ENCODE measurements around the gene G3BP2. TPM values are rescaled to one million over a fixed set of nuclear protein-coding genes. Genes with fewer than 3 reads are reported as not detected.
"Not testable (repeated sequence)": the region's sequence is repeated elsewhere in the genome, so short reads cannot be mapped to it uniquely, and the experiment has no call there.

Gene G3BP2
- total RNA-seq, 2 experiments from 2014 or later = 185 to 197 TPM

- intact Hi-C loops (cut with micrococcal nuclease) = loop anchor here (1.0 to 2.0 kb wide), 2 partner anchors 17 to 52 kb away; partner anchors contain the start of gene USO1
- no peak for ATAC-seq
- no peaks in the 10 kb centered on the region for H3K9me3 Mint-ChIP-seq
- H3K27me3 Mint-ChIP-seq = no peaks in the 10 kb centered on the region
- TF ChIP-seq, protein P1, sequence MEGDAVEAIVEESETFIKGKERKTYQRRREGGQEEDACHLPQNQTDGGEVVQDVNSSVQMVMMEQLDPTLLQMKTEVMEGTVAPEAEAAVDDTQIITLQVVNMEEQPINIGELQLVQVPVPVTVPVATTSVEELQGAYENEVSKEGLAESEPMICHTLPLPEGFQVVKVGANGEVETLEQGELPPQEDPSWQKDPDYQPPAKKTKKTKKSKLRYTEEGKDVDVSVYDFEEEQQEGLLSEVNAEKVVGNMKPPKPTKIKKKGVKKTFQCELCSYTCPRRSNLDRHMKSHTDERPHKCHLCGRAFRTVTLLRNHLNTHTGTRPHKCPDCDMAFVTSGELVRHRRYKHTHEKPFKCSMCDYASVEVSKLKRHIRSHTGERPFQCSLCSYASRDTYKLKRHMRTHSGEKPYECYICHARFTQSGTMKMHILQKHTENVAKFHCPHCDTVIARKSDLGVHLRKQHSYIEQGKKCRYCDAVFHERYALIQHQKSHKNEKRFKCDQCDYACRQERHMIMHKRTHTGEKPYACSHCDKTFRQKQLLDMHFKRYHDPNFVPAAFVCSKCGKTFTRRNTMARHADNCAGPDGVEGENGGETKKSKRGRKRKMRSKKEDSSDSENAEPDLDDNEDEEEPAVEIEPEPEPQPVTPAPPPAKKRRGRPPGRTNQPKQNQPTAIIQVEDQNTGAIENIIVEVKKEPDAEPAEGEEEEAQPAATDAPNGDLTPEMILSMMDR (IDR thresholded peaks at IDR 0.05) = no peak
- peak overlapping the region; percentile 99 for H3K27ac Mint-ChIP-seq
- ChIA-PET CTCF (interaction anchor here (0.8 to 4.7 kb wide), 6 partner anchors 12 to 52 kb away, joined by 3 to 36 read pairs (median 4); partner anchors contain the start of gene USO1), POLR2A (interaction anchor here (0.7 to 7.6 kb wide), 11 partner anchors 8 to 157 kb away, joined by 3 to 50 read pairs (median 4); partner anchors contain the start of gene USO1)
- peaks cover 52% of the 10 kb centered on the region for H3K36me3 Mint-ChIP-seq (ENCODE audit: low read depth)
- peaks cover 46% of the 10 kb centered on the region for H3K4me1 Mint-ChIP-seq (ENCODE audit: low read depth)
- no peak for DNase-seq
- peak overlapping the region; percentile 95 for H3K4me3 Mint-ChIP-seq
Measured at GRCh38 chr4:75671802-75672421, 1.3 kb downstream of the G3BP2 start.

GRCh38 chr4:75668596-75668995 is 4.6 kb downstream of the G3BP2 start:
- peaks cover 61% of the 10 kb centered on the region for H3K36me3 Mint-ChIP-seq (ENCODE audit: low read depth)
- POLR2A ChIA-PET = interaction anchor here (1.4 to 7.6 kb wide), 6 partner anchors 10 to 154 kb away, joined by 3 to 50 read pairs (median 6); partner anchors contain the start of genes CDKL2, RCHY1, THAP6 and USO1
- H3K4me3 Mint-ChIP-seq = peak overlapping the region; percentile 47

DNA sequence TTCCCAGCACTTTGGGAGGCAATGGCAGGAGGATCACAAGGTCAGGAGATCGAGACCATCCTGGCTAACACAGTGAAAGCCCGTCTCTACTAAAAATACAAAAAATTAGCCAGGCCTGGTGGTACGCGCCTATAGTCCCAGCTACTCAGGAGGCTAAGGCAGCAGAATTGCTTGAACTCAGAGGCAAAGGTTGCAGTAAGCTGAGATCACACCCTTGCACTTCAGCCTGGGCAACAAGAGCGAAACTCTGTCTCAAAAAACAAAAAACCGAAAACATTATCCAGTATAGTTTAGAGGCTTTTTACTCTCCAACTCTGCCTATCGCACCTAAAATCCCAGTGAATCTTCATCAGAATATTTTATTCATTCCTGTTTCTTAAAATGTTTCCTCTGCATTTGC is 5.6 kb downstream of the G3BP2 start:
- Mint-ChIP-seq H3K36me3 (ENCODE audit: low read depth) (peaks cover 60% of the 10 kb centered on the region), H3K27ac (peak overlapping the region; percentile 70), H3K4me1 (ENCODE audit: low read depth) (peaks cover 72% of the 10 kb centered on the region), H3K4me3 (peak overlapping the region; percentile 47)
- H3K27me3 Mint-ChIP-seq; intact Hi-C loops (cut with micrococcal nuclease); DNase-seq; H3K9me3 Mint-ChIP-seq; ATAC-seq: not testable (repeated sequence)
- ChIA-PET CTCF (interaction anchor here (2.1 to 4.7 kb wide), 2 partner anchors 13 to 56 kb away, joined by 10 to 36 read pairs; partner anchors contain the start of gene USO1), POLR2A (interaction anchor here (1.4 to 7.6 kb wide), 3 partner anchors 12 to 153 kb away, joined by 3 to 50 read pairs (median 8); partner anchors contain the start of genes RCHY1, THAP6 and USO1)

More at GRCh38 chr4:75668596-75668995, 4.6 kb downstream of the G3BP2 start:
- Mint-ChIP-seq H3K9me3 (no peaks in the 10 kb centered on the region), H3K27me3 (no peaks in the 10 kb centered on the region), H3K27ac (peak overlapping the region; percentile 70), H3K4me1 (ENCODE audit: low read depth) (peaks cover 67% of the 10 kb centered on the region)
- TF ChIP-seq, protein P1 (IDR thresholded peaks at IDR 0.05) = no peak
- ATAC-seq = no peak
- CTCF ChIA-PET = interaction anchor here (1.4 to 4.7 kb wide), 3 partner anchors 14 to 55 kb away, joined by 3 to 36 read pairs (median 10); partner anchors contain the start of gene USO1
- intact Hi-C loops (cut with micrococcal nuclease) = no loop called here
- no peak for DNase-seq

DNA sequence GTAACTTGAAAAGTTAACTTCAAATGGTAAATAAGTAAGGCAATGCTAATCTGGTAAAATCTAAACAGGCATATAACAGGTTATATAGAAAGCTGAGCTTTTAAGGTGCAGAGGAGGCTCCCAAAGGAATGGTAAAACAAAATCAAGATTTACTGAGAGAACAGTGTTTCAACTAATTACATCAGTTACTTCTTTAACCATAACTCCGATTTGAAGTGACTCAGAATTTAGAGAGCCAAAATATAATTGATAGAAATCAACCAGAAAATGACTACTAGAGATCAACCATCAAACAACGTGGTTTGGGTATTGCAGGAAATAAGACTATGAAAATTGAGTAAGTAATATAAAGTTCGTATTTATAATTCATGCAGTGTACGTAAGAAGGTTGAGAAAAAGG is 6.9 kb downstream of the G3BP2 start:
- TF ChIP-seq, protein P1 (IDR thresholded peaks at IDR 0.05) = no peak
- POLR2A ChIA-PET = interaction anchor here (0.6 to 1.0 kb wide), 2 partner anchors 45 to 58 kb away, joined by 3 read pairs; partner anchors contain the start of gene USO1
- peak overlapping the region; percentile 71 for H3K27ac Mint-ChIP-seq
- no peaks in the 10 kb centered on the region for H3K27me3 Mint-ChIP-seq
- CTCF ChIA-PET = interaction anchor here (0.9 to 1.4 kb wide), 3 partner anchors 13 to 57 kb away, joined by 4 to 5 read pairs (median 4); partner anchors contain the start of gene USO1
- DNase-seq (no peak), ATAC-seq (peak; percentile 50)
- H3K9me3 Mint-ChIP-seq = no peaks in the 10 kb centered on the region
- intact Hi-C loops (cut with micrococcal nuclease) = no loop called here
- peaks cover 76% of the 10 kb centered on the region for H3K4me1 Mint-ChIP-seq (ENCODE audit: low read depth)
- peak overlapping the region; percentile 63 for H3K4me3 Mint-ChIP-seq
- H3K36me3 Mint-ChIP-seq (ENCODE audit: low read depth) = peaks cover 54% of the 10 kb centered on the region

GRCh38 chr4:75664604-75665003 is 8.6 kb downstream of the G3BP2 start:
- Mint-ChIP-seq H3K27ac (peak overlapping the region; percentile 15), H3K4me1 (ENCODE audit: low read depth) (peaks cover 72% of the 10 kb centered on the region), H3K36me3 (ENCODE audit: low read depth) (peaks cover 53% of the 10 kb centered on the region)
- H3K27me3 Mint-ChIP-seq; intact Hi-C loops (cut with micrococcal nuclease); ATAC-seq; DNase-seq; H3K4me3 Mint-ChIP-seq; H3K9me3 Mint-ChIP-seq: not testable (repeated sequence)
- ChIA-PET CTCF (interaction anchor here (0.7 to 1.2 kb wide), 4 partner anchors 9 to 59 kb away, joined by 3 to 5 read pairs (median 3); partner anchors contain the start of gene USO1), POLR2A (interaction anchor here (0.9 to 1.8 kb wide), 4 partner anchors 9 to 26 kb away, joined by 3 to 12 read pairs (median 4); partner anchors contain the start of gene G3BP2)

All from activated CD8-positive, alpha-beta T cell treated with anti-CD3 and anti-CD28 coated beads for 36 hours (primary cell).